Colon (tissue), 2 donors: ENCODE data around the gene FBXO9.

Experiments used
- FAIRE-seq: peaks from 2 replicates; lab custom pipeline; 2012; peaks lifted over from hg19 to GRCh38; lab: Jason Lieb, UNC
- donor health status: control.
- donor health status: control.

The FBXO9 gene

GRCh38 chr6:53065266-53066076 lies at the start of gene FBXO9:
TSS of gene FBXO9 (plus strand) at chr6:53065404. CDS start at chr6:53065790, 386 bp downstream.
- FAIRE-seq: no peak

- FAIRE-seq: no peak
These were observed 49.7 kb upstream of the FBXO9 start for GRCh38 chr6:53015486-53015885.

GRCh38 chr6:53018446-53018845 lies 46.8 kb upstream of the FBXO9 start:
- no peak for FAIRE-seq

GRCh38 chr6:53020005-53020744 lies 45.0 kb upstream of the FBXO9 start:
- FAIRE-seq: no peak

GRCh38 chr6:53023323-53023722 lies 41.9 kb upstream of the FBXO9 start:
- FAIRE-seq: no peak

- no peak for FAIRE-seq
These were observed 38.7 kb upstream of the FBXO9 start for GRCh38 chr6:53026526-53026925.

- FAIRE-seq: no peak
These were observed 38.0 kb upstream of the FBXO9 start for GRCh38 chr6:53027131-53027718.

GRCh38 chr6:53028467-53028866 lies 36.7 kb upstream of the FBXO9 start:
- no peak for FAIRE-seq

- no peak for FAIRE-seq
These were observed 35.9 kb upstream of the FBXO9 start for GRCh38 chr6:53029257-53029656.

- no peak for FAIRE-seq
These were observed 35.4 kb upstream of the FBXO9 start for GRCh38 chr6:53029761-53030160.

- FAIRE-seq: no peak
These were observed 33.9 kb upstream of the FBXO9 start for GRCh38 chr6:53031281-53031680.

- FAIRE-seq: no peak
These were observed 32.4 kb upstream of the FBXO9 start for GRCh38 chr6:53032849-53033248.

- no peak for FAIRE-seq
These were observed 31.4 kb upstream of the FBXO9 start for GRCh38 chr6:53033764-53034163.

- no peak for FAIRE-seq
These were observed 29.5 kb upstream of the FBXO9 start for GRCh38 chr6:53035549-53036213.

GRCh38 chr6:53038141-53038540 lies 27.1 kb upstream of the FBXO9 start:
- FAIRE-seq: no peak

- FAIRE-seq: no peak
These were observed 26.6 kb upstream of the FBXO9 start for GRCh38 chr6:53038596-53038995.

GRCh38 chr6:53041356-53041755 lies 23.8 kb upstream of the FBXO9 start:
- FAIRE-seq: no peak

- FAIRE-seq: no peak
These were observed 23.1 kb upstream of the FBXO9 start for GRCh38 chr6:53042112-53042511.

- no peak for FAIRE-seq
These were observed 21.6 kb upstream of the FBXO9 start for GRCh38 chr6:53043581-53043980.

GRCh38 chr6:53044071-53044470 lies 21.1 kb upstream of the FBXO9 start:
- FAIRE-seq: no peak

- FAIRE-seq: no peak
These were observed 20.6 kb upstream of the FBXO9 start for GRCh38 chr6:53044572-53044971.

- no peak for FAIRE-seq
These were observed 19.1 kb upstream of the FBXO9 start for GRCh38 chr6:53045891-53046673.
